COLO829 (cell line): Measurements from ENCODE around the gene PDE2A.

Experiments
- DNase-seq: peaks from one replicate; pipeline ENCODE4 v3.0.0; 2012; ENCODE audit warnings: low spot score

The PDE2A gene

GRCh38 chr11:72635309-72635915 is 38.8 kb downstream of the PDE2A start:
- DNase-seq, result no peak

DNA sequence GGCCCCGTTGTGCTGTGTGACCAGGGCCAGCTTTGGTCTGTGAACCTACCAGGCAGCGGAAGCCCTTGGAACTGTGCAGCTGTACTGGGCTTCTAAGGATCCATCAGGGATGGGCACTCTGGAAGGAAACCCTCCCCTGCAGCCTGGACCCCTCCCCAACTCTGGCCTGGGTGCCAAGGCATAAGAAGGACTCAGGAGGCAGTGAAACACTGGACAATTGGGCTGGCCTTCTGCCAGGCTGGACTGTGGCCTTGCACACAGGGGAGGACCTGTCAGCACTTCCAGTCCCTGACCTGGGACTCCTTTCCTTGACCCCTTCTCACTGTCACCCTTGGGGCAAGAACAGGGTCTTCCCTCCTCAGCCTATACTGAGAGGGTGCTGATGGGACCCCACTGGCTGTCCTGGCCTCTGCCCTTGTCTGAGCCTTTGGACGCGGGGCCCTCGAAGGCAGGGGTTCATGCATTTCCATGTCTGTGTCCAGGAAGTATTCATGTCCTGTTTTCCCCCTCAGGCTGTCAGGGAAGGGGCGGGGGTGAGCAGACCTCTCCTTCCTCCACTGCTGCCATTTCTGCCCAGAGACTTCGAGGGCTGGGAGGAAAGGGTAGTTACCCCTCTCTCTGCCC is 39.6 kb downstream of the PDE2A start:
- DNase-seq, result no peak

GRCh38 chr11:72634016-72634415 is 40.2 kb downstream of the PDE2A start:
- no peak for DNase-seq

DNA sequence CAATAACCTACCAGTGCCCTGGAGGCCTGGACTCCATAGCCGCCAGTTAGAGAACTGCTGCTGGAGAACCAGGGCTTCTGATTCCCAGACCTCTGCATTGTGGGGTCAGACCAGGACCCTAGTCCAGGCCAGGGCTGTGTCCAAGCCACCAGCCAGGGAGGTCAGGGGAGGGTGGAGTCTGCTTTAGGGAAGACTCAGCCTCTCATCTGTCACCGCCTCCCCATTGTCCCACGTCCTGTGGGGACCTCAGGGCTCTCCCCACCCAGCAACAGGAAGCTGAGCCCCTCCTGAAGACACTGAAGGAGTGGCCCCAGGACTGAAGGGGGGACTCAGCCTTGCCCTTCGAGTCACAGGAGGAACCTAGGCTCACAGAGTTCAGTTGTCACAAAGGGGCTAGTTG is 41.2 kb downstream of the PDE2A start:
- no peak for DNase-seq

- DNase-seq, result no peak
These were observed 42.2 kb downstream of the PDE2A start for GRCh38 chr11:72631806-72632731.

- no peak for DNase-seq
These were observed 43.9 kb downstream of the PDE2A start for GRCh38 chr11:72630104-72630852.

DNA sequence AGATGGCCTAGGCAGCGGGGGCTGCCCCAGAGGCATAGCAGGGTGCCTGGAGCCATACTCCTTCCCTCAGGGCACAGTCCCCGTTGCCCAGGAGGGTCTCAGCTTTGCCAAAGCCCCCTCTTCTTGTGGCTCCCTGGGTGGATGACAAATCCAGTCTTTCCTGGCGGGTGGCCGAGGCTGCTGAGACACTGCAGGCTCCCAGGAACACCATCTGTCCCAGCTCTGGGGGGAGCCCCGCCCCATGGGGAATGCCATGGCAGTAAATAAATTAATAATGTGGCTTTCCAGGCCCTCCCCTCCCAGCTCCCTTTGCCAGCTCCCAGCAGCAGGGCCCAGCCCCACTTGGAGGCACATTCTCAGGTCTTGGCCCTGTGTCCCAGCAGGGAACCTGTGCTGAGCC is 45.0 kb downstream of the PDE2A start:
- no peak for DNase-seq

- DNase-seq, result no peak
These were observed 46.5 kb downstream of the PDE2A start for GRCh38 chr11:72627594-72628281.

GRCh38 chr11:72626414-72626936 is 47.7 kb downstream of the PDE2A start:
- no peak for DNase-seq

- no peak for DNase-seq
These were observed 48.4 kb downstream of the PDE2A start for GRCh38 chr11:72625691-72626413.

- no peak for DNase-seq
These were observed 49.6 kb downstream of the PDE2A start for GRCh38 chr11:72624496-72625201.

- DNase-seq, result no peak
These were observed 51.2 kb downstream of the PDE2A start for GRCh38 chr11:72623052-72623451.

DNA sequence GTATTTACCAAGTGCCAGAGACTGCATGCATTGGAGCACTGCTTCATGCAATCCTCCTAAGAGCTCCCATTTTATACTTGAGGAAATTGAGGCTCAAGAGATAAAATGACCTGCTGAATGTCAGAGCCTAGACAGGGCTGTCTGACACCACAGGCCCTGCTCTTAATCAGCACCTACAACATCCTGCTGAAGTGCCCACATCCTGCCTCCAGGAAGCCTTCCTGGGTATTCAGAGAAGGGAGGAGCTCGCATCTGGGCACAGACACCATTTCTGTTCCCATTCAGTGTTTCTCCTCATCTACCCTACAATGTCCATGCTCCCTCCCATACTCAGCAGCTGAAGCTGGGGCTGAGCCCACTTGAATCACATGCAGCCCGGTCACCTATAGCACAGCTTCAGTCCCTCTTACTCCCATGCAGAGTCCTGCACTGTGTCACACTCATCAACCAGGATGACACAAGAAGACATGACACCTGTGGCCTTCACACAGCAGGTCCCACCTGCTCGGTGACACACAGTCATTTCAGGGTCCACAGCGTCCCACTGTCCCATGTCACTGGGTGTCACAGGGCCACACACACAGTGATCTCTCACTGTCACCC is 53.1 kb downstream of the PDE2A start:
- DNase-seq, result no peak

GRCh38 chr11:72618803-72619202 is 55.4 kb downstream of the PDE2A start:
- DNase-seq, result no peak

GRCh38 chr11:72617080-72617762 is 57.0 kb downstream of the PDE2A start:
- no peak for DNase-seq

DNA sequence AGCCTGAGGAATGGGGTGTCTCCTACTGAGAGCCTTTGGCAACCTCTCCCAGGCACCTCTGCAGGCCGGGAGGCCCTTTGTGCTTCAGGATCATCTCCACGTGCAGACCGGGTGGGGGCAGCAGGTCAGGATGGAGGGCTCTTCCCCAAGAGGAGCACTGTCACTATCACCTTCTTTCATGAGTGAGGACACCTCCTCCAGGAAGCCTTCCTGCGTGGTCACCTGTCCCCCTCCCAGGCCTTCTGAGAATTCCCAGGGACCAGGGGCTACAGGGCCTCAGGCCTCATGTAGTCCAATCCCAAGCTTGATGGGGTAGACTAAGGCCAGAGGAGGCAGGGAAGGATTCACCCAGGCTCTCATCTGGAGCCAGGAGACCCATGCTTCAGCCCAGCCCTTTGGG is 57.6 kb downstream of the PDE2A start:
- no peak for DNase-seq

- DNase-seq, result no peak
These were observed 58.9 kb downstream of the PDE2A start for GRCh38 chr11:72615329-72615728.

GRCh38 chr11:72614381-72614780 is 59.8 kb downstream of the PDE2A start:
- no peak for DNase-seq

DNA sequence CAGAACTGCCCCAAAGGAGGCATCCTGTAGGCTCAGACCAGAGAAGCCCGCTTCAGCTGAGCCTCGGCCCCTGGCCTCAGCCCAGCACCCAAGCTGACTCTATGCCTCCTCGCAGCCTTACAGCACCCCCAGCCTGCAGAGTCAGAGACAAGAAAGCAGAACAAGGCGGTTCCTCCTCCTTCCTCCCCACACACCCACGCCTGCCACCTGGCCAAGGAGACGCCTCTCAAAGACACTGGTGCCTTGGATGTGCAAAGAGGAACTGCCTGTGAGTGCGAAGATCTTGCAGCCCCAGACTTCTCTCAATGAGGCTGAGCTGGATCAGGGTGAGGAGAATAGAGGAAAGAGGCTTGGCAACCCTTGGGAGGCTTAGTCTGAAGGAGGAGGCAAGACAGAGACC is 60.2 kb downstream of the PDE2A start:
- no peak for DNase-seq
